GM21515 (cell line): ENCODE data around the gene DYNC1I1.

Source experiments
- ATAC-seq: cut with Tn5 transposase; IDR thresholded peaks from one replicate; pipeline ENCODE4 v1.9.1; 2021; ENCODE audit not compliant: unreplicated experiment

Gene DYNC1I1

GRCh38 chr7:95772298-95772770 lies at the start of gene DYNC1I1:
TSS of gene DYNC1I1 (plus strand) at chr7:95772554. CDS start at chr7:95804730, 32,176 bp downstream.
- peak; percentile 93 for ATAC-seq

- no peak for ATAC-seq
Measured at GRCh38 chr7:95723583-95724180, 48.7 kb upstream of the DYNC1I1 start.

GRCh38 chr7:95725205-95725604 lies 47.1 kb upstream of the DYNC1I1 start:
- ATAC-seq, result no peak

DNA sequence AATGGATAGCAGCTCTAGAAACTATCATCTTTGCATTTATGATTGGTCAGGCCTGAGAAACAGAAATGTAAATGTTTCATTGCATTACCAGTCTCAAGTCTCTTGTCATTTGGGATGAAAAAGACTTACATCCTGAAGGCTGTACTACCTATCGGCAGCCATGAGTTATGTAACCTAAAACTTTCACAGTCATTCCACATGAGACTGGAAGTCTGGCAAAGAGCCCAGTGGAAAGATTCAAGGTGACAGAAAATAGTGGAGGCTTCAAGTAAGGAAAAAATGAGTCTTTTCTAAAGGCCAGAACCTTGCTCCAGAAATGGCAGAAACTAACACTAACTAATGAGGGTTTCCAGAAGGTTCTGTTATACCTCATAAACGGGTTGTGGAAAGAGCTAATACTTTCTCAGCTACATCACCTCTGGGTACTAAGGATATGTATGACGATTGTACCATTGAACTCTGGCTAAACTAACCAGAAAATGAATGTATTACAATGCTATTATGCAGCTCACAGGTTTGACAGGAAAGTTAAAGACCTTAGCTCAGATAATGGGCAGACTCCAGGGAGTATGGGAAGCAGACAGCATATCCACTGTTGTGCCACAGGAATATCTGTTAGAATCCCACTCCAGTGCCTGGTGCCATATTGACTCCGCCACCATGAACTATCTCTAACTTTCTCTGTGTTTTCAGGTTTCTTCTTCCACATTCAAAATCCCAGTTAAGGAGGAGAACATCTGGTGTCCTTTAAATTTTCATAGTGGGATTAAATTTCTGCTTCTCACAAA lies 41.7 kb upstream of the DYNC1I1 start:
- no peak for ATAC-seq

- ATAC-seq, result no peak
Measured at GRCh38 chr7:95736635-95737034, 35.7 kb upstream of the DYNC1I1 start.

DNA sequence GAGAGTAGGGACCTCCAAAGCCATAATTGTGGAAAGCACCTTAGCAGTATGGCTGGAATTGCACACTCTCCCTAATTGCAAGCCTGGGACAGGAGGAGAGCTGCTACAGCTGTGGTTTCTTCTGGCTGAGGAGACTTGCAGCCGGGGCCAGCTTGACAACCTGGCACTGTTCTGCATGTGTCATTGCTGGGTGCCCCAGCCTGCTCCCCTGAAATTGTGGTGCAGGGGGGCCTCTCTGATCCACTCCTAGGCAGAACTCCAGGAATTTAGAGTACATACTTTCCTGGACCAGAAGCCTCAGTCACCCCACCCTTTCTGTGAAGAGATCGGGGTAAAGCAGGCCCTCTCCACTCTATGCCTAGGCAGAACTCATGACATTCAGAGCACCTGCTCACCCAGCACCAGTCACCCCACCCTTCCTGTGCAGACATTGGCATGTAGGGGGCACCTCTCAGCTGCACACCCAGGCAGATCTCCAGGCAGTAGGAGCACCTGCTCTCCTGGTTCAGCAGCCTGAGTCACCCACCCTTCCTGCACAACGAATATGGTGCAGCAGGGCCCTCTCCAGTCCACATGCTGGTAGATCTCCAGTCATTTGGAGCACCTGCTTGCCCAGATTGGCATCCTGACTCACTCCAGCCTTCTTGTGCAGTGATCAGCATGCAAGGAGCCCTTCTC lies 34.4 kb upstream of the DYNC1I1 start:
- no peak for ATAC-seq

DNA sequence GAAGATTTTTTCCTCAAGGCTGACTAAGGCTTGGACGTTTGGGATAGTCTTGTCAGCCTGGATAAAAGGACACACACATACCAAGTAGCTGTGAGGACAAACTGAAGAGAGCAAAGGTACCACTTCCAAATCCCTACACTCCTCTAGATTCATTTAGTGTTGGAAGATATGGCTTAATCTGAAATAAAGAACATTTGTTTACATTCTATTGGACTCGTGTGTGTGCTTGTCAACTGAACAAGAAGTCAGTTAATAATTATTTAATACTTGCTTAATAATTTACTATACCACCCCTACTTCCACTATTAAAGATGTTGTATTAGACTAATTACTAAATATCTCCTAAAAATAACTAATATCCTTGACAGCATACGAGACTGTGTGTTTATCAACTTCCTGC lies 23.3 kb upstream of the DYNC1I1 start:
- no peak for ATAC-seq

DNA sequence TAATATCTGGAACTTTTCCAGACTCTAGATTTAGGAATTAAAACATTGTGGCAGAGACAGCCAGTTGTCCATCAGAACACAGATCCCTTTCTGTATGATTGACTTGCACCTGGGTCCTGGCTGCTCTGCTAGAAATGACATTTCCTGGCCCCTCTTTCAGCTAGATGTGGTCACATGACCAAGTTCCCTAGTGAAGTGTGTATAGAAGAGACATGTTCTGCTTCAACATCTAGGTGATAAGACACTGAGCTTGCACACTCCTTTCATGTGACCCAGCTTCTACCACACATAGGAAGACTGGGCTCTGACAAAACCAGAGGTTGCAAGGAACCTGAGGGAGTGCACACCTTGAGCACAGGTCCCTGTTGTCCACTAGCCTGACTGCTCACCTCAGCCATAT lies 22.8 kb upstream of the DYNC1I1 start:
- no peak for ATAC-seq

- ATAC-seq, result no peak
Measured at GRCh38 chr7:95753440-95753839, 18.9 kb upstream of the DYNC1I1 start.

- ATAC-seq, result no peak
Measured at GRCh38 chr7:95755277-95755934, 16.9 kb upstream of the DYNC1I1 start.

DNA sequence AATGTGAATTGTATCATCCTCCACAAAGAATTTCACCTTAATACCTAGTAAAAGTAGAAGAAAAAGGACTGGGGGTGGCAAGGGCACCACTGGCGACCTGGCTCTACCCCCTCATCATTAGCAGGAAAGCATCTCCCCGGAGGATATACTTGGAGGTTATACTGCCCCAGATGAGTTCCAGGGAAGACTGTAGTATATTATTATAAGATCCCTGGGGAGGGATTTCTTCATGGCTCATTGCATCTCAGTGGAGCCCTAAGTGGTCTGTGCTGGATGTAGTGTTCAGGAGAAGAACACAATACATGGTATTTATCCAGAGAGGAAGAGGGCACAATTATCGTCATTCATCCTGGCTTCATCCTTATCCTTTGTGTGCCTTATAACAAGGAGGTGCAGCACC lies 14.2 kb upstream of the DYNC1I1 start:
- ATAC-seq, result no peak

DNA sequence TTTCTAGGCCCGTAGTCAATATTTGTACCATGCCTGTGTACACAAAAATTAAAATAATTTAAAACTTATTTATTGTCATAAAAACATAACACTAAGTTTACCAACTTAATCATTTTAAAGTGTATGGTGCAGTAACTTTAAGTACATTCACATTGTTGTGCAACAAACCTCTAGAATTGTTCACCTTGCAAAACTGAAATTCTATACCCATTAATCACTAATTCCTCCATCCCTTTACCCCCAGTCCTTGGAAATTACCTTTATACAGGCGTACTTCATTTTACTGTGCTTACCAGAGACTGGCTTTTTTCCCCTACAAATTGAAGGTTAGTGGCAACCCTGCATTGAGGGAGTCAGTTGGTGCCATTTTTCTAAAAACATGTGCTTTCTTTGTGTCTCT lies 6.3 kb upstream of the DYNC1I1 start:
- no peak for ATAC-seq

DNA sequence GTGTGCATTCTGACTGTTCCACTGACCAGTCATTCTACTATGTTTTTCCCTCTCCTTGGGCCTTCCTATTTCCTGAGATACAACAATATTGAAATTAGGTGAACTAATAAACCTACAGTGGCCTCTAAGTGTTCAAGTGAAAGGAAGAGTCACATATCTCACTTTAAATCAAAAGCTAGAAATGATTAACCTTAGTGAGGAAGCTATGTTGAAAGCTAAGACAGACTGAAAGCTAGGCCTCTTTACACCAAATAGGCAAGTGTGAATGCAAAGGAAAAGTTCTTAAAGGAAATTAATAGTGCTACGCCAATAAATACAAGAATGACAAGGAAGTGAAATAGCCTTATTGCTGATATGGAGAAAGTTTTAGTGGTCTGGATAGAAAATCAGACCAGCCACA lies 5.7 kb upstream of the DYNC1I1 start:
- ATAC-seq, result no peak

GRCh38 chr7:95772771-95773581 lies 622 bp downstream of the DYNC1I1 start:
- no peak for ATAC-seq

DNA sequence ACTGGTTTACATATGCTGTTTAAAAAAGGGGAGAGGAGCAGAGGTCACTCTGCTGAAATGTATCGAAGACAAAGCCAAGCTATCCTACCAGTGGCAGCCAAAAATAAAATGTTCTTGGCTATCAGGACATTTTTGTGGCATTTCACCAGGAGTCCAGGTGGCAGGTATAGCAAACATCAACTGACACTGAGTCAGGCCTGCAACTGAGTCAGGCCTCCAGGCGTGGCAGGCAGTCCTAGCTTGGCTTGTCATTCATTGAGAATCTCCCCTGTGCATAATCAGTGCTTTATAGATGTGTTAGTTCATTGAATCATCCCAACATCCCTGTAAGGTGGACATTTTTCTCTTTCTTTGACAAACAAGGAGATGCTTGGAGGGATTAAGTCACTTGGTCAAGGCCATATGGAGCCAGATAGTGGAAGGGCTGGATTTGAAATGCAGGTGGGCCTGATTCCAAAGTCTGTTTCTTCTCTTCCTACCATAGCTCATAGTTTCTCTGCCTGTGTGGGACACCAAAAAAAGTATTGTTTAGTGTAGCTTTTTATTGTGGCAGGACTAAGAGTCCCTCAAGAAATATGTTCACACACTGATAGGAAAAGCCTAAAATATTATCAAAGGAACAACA lies 4.3 kb downstream of the DYNC1I1 start:
- no peak for ATAC-seq

DNA sequence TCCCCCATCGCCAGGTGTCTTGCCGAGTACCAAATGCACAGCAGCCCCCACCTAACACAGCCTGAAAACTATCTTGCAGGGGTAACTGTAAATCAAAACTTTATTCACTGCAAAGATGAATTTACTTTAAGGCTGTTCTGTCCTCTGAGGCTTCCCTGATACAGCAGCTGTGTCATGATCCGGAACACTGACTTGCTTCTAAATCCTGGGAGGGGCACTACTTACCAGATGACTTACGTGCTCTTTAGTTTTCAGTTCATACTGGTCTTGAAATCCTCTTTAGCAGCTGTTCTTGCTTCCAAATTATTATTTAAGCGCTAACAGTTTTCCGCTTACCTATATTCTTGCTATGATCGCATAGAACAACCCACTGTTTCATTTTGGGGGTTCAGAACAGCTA lies 4.9 kb downstream of the DYNC1I1 start:
- ATAC-seq, result no peak

- ATAC-seq, result no peak
Measured at GRCh38 chr7:95780665-95781064, 8.3 kb downstream of the DYNC1I1 start.

- no peak for ATAC-seq
Measured at GRCh38 chr7:95781961-95782586, 9.7 kb downstream of the DYNC1I1 start.

GRCh38 chr7:95784796-95785195 lies 12.4 kb downstream of the DYNC1I1 start:
- ATAC-seq, result no peak

- no peak for ATAC-seq
Measured at GRCh38 chr7:95788258-95788657, 15.9 kb downstream of the DYNC1I1 start.
